Prostate gland (tissue), 2 donors: ENCODE data around the gene STAT5B. TPM values are rescaled to one million over a fixed set of nuclear protein-coding genes. Genes with fewer than 3 reads are reported as not detected.

Source experiments
- DNase-seq: peaks from one replicate; pipeline ENCODE4 v3.0.0-alpha.2; 2019; ENCODE audit warnings: low spot score
- H3K27ac ChIP-seq, 2 donors: fragments of 200-600 bp; sonication (generic); 2 replicates each; pipeline ENCODE4 v1.5.1; 2017 to 2019
- H3K27me3 ChIP-seq: fragments of 200-600 bp; sonication (generic); replicated peaks from 2 replicates; pipeline ENCODE4 v1.5.1; 2019; ENCODE audit not compliant: insufficient read depth
- H3K36me3 ChIP-seq, 2 donors: fragments of 200-600 bp; sonication (generic); 1 replicate in 1 of 2; 2 replicates in 1 of 2; pipeline versions ENCODE4 v1.5.1 to v1.8.1; 2017 to 2019
- H3K4me1 ChIP-seq: fragments of 200-600 bp; sonication (generic); replicated peaks from 2 replicates; pipeline ENCODE4 v1.5.1; 2019
- H3K4me3 ChIP-seq, 2 donors: fragments of 200-600 bp; sonication (generic); 2 replicates each; pipeline ENCODE4 v1.5.1; 2017 to 2019
- H3K9me3 ChIP-seq: fragments of 200-600 bp; sonication (generic); 2 replicates; pipeline ENCODE4 v1.5.1; 2017
- CTCF ChIP-seq, 4 experiments: fragments of 200-600 bp in 2 of 4; fragments of 450-650 bp in 2 of 4; sonication (generic) in 2 of 4; IDR thresholded peaks; 1 replicate in 3 of 4; 2 replicates in 1 of 4; pipeline ENCODE4 v1.5.1; 2016 to 2019; ENCODE audit warnings: antibody characterized with exemption in 4 of 4, mild to moderate bottlenecking in 2 of 4, moderate library complexity in 2 of 4
- POLR2A ChIP-seq: fragments of 450-650 bp; IDR thresholded peaks from one replicate; pipeline ENCODE4 v1.6.1; 2016; ENCODE audit warnings: antibody characterized with exemption, mild to moderate bottlenecking
- POLR2AphosphoS5 ChIP-seq: sonication (generic); formaldehyde crosslinking; IDR thresholded peaks from one replicate; pipeline ENCODE4 v1.6.1; 2017; ENCODE audit warnings: antibody characterized with exemption
- WGBS: methylation state at CpG from one replicate; pipeline ENCODE4 v1.1.5; 2018; 5-methylcytosine and 5-hydroxymethylcytosine counted together
- intact Hi-C: fragments of 100-400 bp; cut with DNase I; formaldehyde crosslinking; loops from one replicate; pipeline ENCODE4 v1.14.2; 2022
- total RNA-seq, 2 donors: library from RNA; depleted of rRNA; stranded (reverse); fragments of >200 nt; gene quantifications; one replicate each; pipeline ENCODE4 v1.1.0, GENCODE V29; 2016

Gene STAT5B
- total RNA-seq, 2 donors from 2014 or later, result 58.0 to 83.8 TPM

GRCh38 chr17:42282478-42283080 is 6.4 kb upstream of the STAT5B start:
- H3K9me3 ChIP-seq, result no peaks in the 10 kb centered on the region
- H3K4me1 ChIP-seq, result peaks cover 3% of the 10 kb centered on the region
- WGBS, result 80% methylated on average over 6 of the region's 6 CpGs
- H3K4me3 ChIP-seq, result no peak overlapping the region
- no peaks in the 10 kb centered on the region for H3K36me3 ChIP-seq
- DNase-seq, result no peak
- no peak overlapping the region for H3K27ac ChIP-seq
- H3K27me3 ChIP-seq, result no peaks in the 10 kb centered on the region
- intact Hi-C loops, result no loop called here
- TF ChIP-seq CTCF (IDR thresholded peaks at IDR 0.05) (no peak), POLR2AphosphoS5 (no peak), POLR2A (no peak)

DNA sequence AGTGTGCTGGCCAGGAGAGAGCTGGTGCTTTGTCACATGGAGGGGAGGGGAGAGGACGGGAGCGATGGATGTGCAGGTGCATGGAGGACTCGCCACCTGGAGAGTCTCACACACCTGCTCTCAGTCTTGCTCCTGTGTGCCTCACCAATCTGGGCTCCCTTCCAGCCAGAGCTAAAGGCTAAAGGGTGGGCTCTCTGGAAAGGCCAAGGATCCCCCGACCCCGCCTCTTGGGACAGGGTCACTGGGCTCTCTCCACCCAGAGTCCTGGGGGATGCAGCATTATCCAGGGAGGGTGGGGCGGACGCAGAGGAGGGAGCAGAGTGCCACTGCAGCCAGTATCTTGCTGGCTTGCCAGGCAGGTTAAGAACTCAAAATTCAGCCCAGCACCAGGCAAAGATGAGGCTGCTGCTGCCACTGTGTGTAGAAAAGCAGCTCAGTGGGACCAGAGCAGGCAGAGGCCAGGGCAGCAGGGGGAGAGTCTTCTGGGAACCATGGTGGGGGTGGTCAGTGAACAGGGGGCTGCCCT is 5.4 kb upstream of the STAT5B start:
- TF ChIP-seq POLR2A (no peak), CTCF (IDR thresholded peaks at IDR 0.05) (no peak), POLR2AphosphoS5 (no peak)
- Histone ChIP-seq H3K36me3 (no peaks in the 10 kb centered on the region), H3K9me3 (no peaks in the 10 kb centered on the region), H3K27me3 (no peaks in the 10 kb centered on the region), H3K4me1 (peaks cover 1% of the 10 kb centered on the region), H3K27ac (no peak overlapping the region), H3K4me3 (no peak overlapping the region)
- 60% methylated on average over 7 of the region's 7 CpGs for WGBS
- intact Hi-C loops, result no loop called here
- no peak for DNase-seq

DNA sequence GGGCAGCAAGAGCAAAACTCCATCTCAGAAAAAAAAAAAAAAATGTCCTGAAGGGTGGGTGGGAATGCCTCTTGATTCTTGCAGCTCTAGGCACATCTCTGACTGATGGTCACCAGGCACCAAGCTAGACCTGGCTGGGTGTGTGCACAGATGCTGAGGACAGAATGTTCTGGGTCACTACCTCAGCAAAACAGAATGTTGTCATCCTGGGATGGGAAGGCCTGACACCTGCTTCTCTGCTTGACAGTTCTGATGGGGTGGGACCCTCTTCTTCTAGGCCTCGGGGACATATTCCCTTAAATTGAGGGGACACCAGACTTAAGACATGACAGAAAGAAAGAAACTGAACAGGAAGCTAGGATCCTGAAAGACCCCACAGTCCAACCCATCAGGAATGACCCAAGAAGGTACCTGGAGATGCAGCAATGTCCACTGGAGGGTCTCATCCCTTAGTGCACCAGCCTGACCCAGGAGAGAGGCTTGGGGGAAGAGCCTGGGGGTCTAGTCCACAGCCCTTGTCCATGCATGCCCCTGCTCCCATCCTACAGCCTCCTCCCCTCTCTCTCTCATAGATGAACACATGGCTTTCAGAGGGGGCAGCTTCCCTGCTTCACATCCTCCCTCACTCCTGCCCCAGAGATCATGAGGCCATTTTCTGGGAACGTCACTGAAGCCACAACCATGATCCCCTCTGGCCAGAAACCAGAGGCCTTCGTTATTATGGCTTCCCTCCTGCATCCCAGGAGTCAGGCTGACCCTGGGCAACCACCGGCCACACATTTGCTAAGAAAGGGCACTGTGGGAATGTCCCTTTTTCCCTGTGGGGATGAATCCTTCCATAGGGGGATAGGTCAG is 3.8 kb upstream of the STAT5B start:
- 96% methylated on average over 4 of the region's 4 CpGs for WGBS
- no peak for DNase-seq
- H3K27me3 ChIP-seq, result no peaks in the 10 kb centered on the region

GRCh38 chr17:42277342-42277712 is 1.1 kb upstream of the STAT5B start:
- Histone ChIP-seq H3K4me1 (no peaks in the 10 kb centered on the region), H3K36me3 (no peaks in the 10 kb centered on the region), H3K9me3 (no peaks in the 10 kb centered on the region), H3K27ac (peak overlapping the region in 1 of 2 donors; percentile 79), H3K4me3 (no peak overlapping the region), H3K27me3 (no peaks in the 10 kb centered on the region)
- intact Hi-C loops, result no loop called here
- no peak for DNase-seq
- no peak for TF ChIP-seq POLR2A
- no peak for TF ChIP-seq POLR2AphosphoS5
- no peak for TF ChIP-seq CTCF (IDR thresholded peaks at IDR 0.05)
- 63% methylated on average over 6 of the region's 6 CpGs for WGBS

More for the DNA sequence above, 3.8 kb upstream of the STAT5B start:
- no peaks in the 10 kb centered on the region for H3K36me3 ChIP-seq
- no peaks in the 10 kb centered on the region for H3K4me1 ChIP-seq
- H3K27ac ChIP-seq, result no peak overlapping the region
- intact Hi-C loops, result no loop called here
- TF ChIP-seq CTCF (IDR thresholded peaks at IDR 0.05), result no peak
- no peak for TF ChIP-seq POLR2A
- TF ChIP-seq POLR2AphosphoS5, result no peak
- H3K9me3 ChIP-seq, result no peaks in the 10 kb centered on the region
- H3K4me3 ChIP-seq, result no peak overlapping the region
